ENCODE measurements around the gene CDH15. TPM values are rescaled to one million over a fixed set of nuclear protein-coding genes. Genes with fewer than 3 reads are reported as not detected.

CDH15 gene
- polyA plus RNA-seq, 3 donors from 2014 or later: not detected

DNA sequence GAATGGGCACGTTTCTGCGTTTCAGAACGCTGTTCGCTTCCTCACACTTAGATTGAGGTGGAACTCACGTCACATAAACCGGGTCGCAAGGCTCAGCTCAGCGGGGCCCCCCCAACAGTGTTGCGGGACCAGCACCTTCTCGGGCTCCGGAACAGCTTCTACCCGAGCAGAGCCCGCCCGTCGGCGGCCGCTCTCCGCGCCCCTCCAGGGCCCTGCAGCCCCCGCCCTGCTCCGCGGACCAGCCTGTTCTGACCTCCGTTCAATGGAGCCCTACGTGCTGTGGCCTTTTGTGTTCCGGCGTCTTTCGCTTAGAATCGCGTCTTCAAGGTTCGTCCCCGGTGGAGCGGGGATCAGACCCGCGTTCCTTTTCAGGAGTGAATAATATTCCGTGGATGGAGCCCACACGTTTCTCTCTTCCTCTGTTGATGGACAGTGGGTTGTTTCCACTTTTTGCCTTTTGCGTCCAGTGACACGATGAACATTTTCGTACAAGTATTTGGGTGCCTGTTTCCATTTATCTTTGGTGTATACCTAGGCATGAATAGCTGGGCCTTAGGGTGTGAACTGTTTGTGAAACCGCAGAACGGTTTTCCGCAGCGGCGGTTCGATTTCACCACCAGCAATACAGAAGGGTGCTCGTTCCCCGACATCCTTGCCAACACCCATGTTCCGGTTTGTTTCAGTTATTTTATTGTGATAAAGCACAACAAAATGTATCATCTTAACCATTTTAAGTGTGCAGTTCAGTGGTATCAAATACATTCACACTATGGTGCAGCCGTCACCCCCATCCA is 31.1 kb downstream of the CDH15 start:
- no peak for DNase-seq
- H3K27me3 Mint-ChIP-seq (ENCODE audit: low read depth in 3 of 3): peaks cover 7 to 20% (median 19%) of the 10 kb centered on the region in 3 donors
- H3K9me3 Mint-ChIP-seq: peaks cover 0 to 6% (median 0%) of the 10 kb centered on the region in 6 donors
- H3K4me3 Mint-ChIP-seq: peak overlapping the region; percentile 63 to 78 (median 73)
- peak overlapping the region in 1 of 6 donors; percentile 77 for H3K27ac Mint-ChIP-seq
- H3K36me3 Mint-ChIP-seq: no peaks in the 10 kb centered on the region
- peaks cover 15 to 18% of the 10 kb centered on the region in 2 donors for H3K4me1 Mint-ChIP-seq

DNA sequence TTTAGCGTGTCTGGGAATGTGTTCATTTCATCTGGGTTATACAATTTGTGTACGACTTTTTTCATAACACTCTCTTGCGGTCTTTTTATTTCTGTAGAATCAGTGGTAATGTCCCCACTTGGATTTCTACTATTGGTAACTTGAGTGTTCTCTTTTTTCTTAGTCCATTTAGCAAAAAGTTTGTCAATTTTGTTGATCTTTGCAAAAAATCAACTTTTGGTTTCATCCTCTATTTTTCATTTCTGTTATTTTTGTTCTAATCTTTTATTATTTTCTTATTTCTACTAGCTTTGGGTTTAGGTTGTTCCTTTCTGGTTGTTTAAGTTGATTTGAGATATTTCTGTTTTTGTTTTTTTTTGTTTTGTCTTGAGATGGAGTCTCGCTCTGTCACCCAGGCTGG is 36.4 kb downstream of the CDH15 start:
- Mint-ChIP-seq H3K27me3 (ENCODE audit: low read depth in 3 of 3) (peaks cover 2 to 28% (median 21%) of the 10 kb centered on the region in 3 donors), H3K4me3 (no peak overlapping the region), H3K27ac (no peak overlapping the region), H3K4me1 (peaks cover 3 to 4% of the 10 kb centered on the region in 2 donors), H3K9me3 (peaks cover 0 to 2% (median 0%) of the 10 kb centered on the region in 6 donors), H3K36me3 (no peaks in the 10 kb centered on the region)
- DNase-seq: no peak

- H3K36me3 Mint-ChIP-seq: no peaks in the 10 kb centered on the region
- peaks cover 0 to 20% (median 15%) of the 10 kb centered on the region in 3 donors for H3K27me3 Mint-ChIP-seq (ENCODE audit: low read depth in 3 of 3)
- no peaks in the 10 kb centered on the region for H3K4me1 Mint-ChIP-seq
- H3K9me3 Mint-ChIP-seq: no peaks in the 10 kb centered on the region
- no peak for DNase-seq
- no peak overlapping the region for H3K4me3 Mint-ChIP-seq
- H3K27ac Mint-ChIP-seq: no peak overlapping the region
Observed at GRCh38 chr16:89209522-89210044, 38.0 kb downstream of the CDH15 start.

DNA sequence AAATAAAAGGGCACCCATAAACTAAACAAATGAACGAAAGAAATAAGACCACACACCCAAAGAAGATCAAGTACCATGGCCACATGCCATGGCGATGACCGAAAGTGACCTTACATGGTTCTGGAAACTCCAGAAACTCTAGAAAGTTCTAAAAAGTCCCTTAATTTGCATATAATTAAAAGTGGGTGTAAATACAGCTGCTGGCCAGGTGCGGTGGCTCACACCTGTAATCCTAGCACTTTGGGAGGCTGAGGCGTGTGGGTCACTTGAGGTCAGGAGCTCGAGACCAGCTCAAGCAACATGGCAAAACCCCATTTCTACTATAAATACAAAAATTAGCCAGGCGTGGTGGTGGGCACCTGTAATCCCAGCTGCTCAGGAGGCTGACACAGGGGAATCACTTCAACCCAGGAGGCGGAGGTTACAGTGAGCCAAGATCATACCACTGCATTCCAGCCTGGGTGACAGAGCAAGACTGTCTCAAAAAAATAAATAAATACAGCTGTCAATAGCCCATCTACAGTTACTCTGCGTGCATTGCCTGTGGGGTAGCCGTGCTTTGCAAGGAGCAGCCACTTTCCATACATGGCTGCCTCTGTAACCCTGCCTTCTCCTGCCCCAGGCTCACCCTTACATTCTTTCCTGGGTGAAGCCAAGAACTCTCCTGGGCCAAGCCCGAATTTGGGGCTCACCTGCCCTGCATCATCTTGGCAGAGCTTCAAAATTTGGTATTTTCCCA is 38.8 kb downstream of the CDH15 start:
- no peak overlapping the region for H3K27ac Mint-ChIP-seq
- H3K27me3 Mint-ChIP-seq (ENCODE audit: low read depth in 3 of 3): peaks cover 0 to 20% (median 10%) of the 10 kb centered on the region in 3 donors
- DNase-seq: no peak
- H3K4me3 Mint-ChIP-seq: no peak overlapping the region
- H3K4me1 Mint-ChIP-seq: peaks cover 0 to 2% of the 10 kb centered on the region in 2 donors
- no peaks in the 10 kb centered on the region for H3K36me3 Mint-ChIP-seq
- no peaks in the 10 kb centered on the region for H3K9me3 Mint-ChIP-seq

GRCh38 chr16:89210904-89211515 is 39.5 kb downstream of the CDH15 start:
- Mint-ChIP-seq H3K27me3 (ENCODE audit: low read depth in 3 of 3) (peaks cover 0 to 18% (median 10%) of the 10 kb centered on the region in 3 donors), H3K27ac (no peak overlapping the region), H3K4me3 (no peak overlapping the region), H3K4me1 (peaks cover 0 to 2% of the 10 kb centered on the region in 2 donors), H3K9me3 (no peaks in the 10 kb centered on the region), H3K36me3 (no peaks in the 10 kb centered on the region)
- DNase-seq: no peak

GRCh38 chr16:89216315-89217137 is 45.0 kb downstream of the CDH15 start:
- H3K27me3 Mint-ChIP-seq (ENCODE audit: low read depth in 3 of 3): peaks cover 6 to 16% (median 11%) of the 10 kb centered on the region in 3 donors
- DNase-seq: peak; percentile 81 to 82 (median 81)
- no peaks in the 10 kb centered on the region for H3K9me3 Mint-ChIP-seq
- peaks cover 22 to 35% of the 10 kb centered on the region in 2 donors for H3K4me1 Mint-ChIP-seq
- H3K36me3 Mint-ChIP-seq: peaks cover 2 to 4% (median 3%) of the 10 kb centered on the region in 3 donors
- H3K4me3 Mint-ChIP-seq: peak overlapping the region; percentile 77 to 93 (median 87)
- peak overlapping the region; percentile 87 to 99 (median 94) for H3K27ac Mint-ChIP-seq

GRCh38 chr16:89217138-89217387 is 45.5 kb downstream of the CDH15 start:
- Mint-ChIP-seq H3K4me1 (peaks cover 22 to 38% of the 10 kb centered on the region in 2 donors), H3K4me3 (peak overlapping the region; percentile 77 to 93 (median 87)), H3K36me3 (peaks cover 5 to 9% (median 7%) of the 10 kb centered on the region in 3 donors), H3K9me3 (no peaks in the 10 kb centered on the region), H3K27me3 (ENCODE audit: low read depth in 3 of 3) (peaks cover 6 to 18% (median 11%) of the 10 kb centered on the region in 3 donors), H3K27ac (peak overlapping the region; percentile 87 to 99 (median 94))
- no peak for DNase-seq

DNA sequence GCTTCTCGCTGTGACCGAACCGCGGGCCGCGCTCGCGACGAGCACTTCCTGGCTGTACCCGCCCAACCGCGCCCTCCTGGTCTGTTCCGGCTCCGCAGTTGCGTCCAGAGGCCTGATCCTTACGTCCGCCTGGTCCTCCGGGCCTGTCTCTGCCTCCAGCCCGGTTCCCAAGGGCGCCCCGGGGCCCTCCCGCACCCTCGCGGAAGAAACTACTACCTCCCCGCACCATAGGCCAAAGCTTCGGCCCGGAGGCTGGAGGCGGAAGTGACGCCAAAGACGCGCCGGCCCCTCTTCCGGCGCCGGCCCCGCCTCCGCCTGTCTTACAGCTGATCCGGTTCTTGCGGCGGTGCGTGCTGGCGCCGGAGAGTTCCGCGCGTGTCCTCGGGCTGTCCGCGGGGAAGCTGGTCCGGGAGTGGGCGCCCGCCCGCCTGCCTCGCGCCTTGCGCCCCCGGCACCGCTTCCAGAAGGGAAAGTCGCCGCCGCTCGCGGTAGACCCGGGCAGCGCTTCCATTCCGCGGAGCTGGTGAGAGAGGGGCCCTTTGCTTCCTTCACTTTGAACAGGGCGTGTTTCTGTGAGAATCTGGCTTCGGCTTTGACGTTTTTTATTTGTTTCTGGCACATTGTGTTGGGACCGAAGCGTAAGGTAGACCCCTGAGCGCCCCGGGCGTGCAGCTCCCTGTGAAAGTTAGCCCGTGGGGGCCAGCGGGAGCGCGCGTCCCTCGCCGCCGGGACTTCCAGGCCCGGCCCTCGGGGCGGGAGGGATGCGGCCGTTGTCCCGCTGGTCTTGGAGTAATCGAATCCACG is 46.0 kb downstream of the CDH15 start, which contains the start of gene ZNF778:
TSS of gene ZNF778 (plus strand) at position 316 of the 804 bp plus-strand sequence. CDS start 3,425 bp downstream, outside the sequence.
- peak within 1 kb of the TSS; percentile 77 to 93 (median 87) for H3K4me3 Mint-ChIP-seq
- peak; percentile 87 to 89 (median 87) for DNase-seq
- peaks cover 7 to 14% (median 8%) of the 10 kb centered on the region in 3 donors for H3K36me3 Mint-ChIP-seq
- peaks cover 6 to 18% (median 11%) of the 10 kb centered on the region in 3 donors for H3K27me3 Mint-ChIP-seq (ENCODE audit: low read depth in 3 of 3)
- peak within 1 kb of the TSS; percentile 87 to 99 (median 94) for H3K27ac Mint-ChIP-seq
- no peaks in the 10 kb centered on the region for H3K9me3 Mint-ChIP-seq
- peaks cover 22 to 38% of the 10 kb centered on the region in 2 donors for H3K4me1 Mint-ChIP-seq

DNA sequence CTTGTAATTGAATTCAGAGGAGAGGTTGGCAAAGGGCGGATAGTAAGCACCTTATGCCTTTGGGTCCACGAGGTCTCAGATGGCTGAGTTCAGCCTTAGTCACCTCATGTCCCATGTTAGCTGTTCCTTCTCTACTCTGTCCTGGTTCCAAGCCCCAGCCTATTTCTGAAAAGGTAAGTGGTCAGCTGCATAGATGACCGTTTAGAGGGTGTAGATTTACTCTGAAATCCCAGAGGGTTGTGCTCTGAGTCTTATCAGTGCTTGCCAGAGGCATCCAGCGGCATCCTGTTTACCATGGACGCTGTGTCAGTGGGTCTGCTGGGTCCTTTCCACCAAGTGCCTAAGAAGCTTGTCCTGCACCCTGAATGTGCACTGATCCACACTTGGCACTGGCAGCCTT is 47.8 kb downstream of the CDH15 start:
- peaks cover 6 to 18% (median 11%) of the 10 kb centered on the region in 3 donors for H3K27me3 Mint-ChIP-seq (ENCODE audit: low read depth in 3 of 3)
- no peaks in the 10 kb centered on the region for H3K9me3 Mint-ChIP-seq
- H3K36me3 Mint-ChIP-seq: peaks cover 10 to 24% (median 15%) of the 10 kb centered on the region in 3 donors
- peak overlapping the region; percentile 65 to 80 (median 74) for H3K4me3 Mint-ChIP-seq
- DNase-seq: no peak
- H3K27ac Mint-ChIP-seq: peak overlapping the region in 5 of 6 donors; percentile 14 to 75 (median 69)
- peaks cover 22 to 38% of the 10 kb centered on the region in 2 donors for H3K4me1 Mint-ChIP-seq

GRCh38 chr16:89221604-89222003 is 50.1 kb downstream of the CDH15 start:
- peaks cover 0 to 6% (median 1%) of the 10 kb centered on the region in 6 donors for H3K9me3 Mint-ChIP-seq
- peaks cover 25 to 45% (median 31%) of the 10 kb centered on the region in 3 donors for H3K36me3 Mint-ChIP-seq
- H3K4me1 Mint-ChIP-seq: peaks cover 16 to 38% of the 10 kb centered on the region in 2 donors
- H3K27me3 Mint-ChIP-seq (ENCODE audit: low read depth in 3 of 3): peaks cover 8 to 15% (median 9%) of the 10 kb centered on the region in 3 donors
- no peak overlapping the region for H3K4me3 Mint-ChIP-seq
- no peak for DNase-seq
- no peak overlapping the region for H3K27ac Mint-ChIP-seq

- Mint-ChIP-seq H3K36me3 (peaks cover 35 to 59% (median 45%) of the 10 kb centered on the region in 3 donors), H3K27ac (no peak overlapping the region), H3K27me3 (ENCODE audit: low read depth in 3 of 3) (peaks cover 0 to 4% (median 3%) of the 10 kb centered on the region in 3 donors), H3K4me1 (peaks cover 13 to 32% of the 10 kb centered on the region in 2 donors), H3K9me3 (peaks cover 3 to 16% (median 6%) of the 10 kb centered on the region in 6 donors), H3K4me3 (no peak overlapping the region)
- DNase-seq: no peak
Observed at GRCh38 chr16:89222931-89223330, 51.4 kb downstream of the CDH15 start.

DNA sequence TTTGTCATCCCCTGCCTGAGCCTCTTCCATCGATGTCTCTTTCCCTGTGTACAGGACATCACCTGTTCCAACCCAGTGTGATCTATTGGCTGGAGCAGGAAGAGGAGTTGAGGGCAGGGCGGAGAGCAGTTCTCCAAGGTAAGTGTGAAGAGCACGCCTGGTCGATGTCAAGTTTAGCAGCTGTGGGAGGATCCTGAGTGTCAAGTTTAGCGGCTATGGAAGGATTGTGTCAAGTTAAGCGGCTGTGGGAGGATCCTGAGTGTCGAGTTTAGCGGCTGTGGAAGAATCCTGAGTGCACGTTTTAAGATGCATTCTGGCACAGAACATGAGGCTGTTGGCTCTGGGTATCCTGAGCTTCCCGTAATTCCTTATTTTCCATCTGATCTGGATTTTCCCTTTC is 53.1 kb downstream of the CDH15 start:
- Mint-ChIP-seq H3K36me3 (peaks cover 46 to 73% (median 58%) of the 10 kb centered on the region in 3 donors), H3K4me1 (peaks cover 5 to 18% of the 10 kb centered on the region in 2 donors)

More for the DNA sequence above, 53.1 kb downstream of the CDH15 start:
- Mint-ChIP-seq H3K9me3 (peaks cover 10 to 29% (median 16%) of the 10 kb centered on the region in 6 donors), H3K27ac (no peak overlapping the region), H3K4me3 (no peak overlapping the region), H3K27me3 (ENCODE audit: low read depth in 3 of 3) (peaks cover 0 to 5% (median 3%) of the 10 kb centered on the region in 3 donors)
- no peak for DNase-seq

All from immature natural killer cell (primary cell).